Stimulated activated naive B cell treated with anti-CD40 and anti-IgM and Interleukin-4, amounts not matched to agents 10 μg/mL and 1 μg/mL and 100 μg/mL, for 72 hours (primary cell): Measurements from ENCODE around the gene CEACAM1.
"Not testable (repeated sequence)": the region's sequence is repeated elsewhere in the genome, so short reads cannot be mapped to it uniquely, and the experiment has no call there.

Experiments
- ATAC-seq, 2 donors: fragments of 150-1000 bp; cut with Tn5 transposase; replicated peaks; 2 replicates each; pipeline ENCODE4 v1.10.0; 2021; ENCODE audit warnings: moderate library complexity in 1 of 2
- DNase-seq: peaks from one replicate; pipeline ENCODE4 v3.0.0; 2021
- H3K27ac Mint-ChIP-seq: one replicate; pipeline ENCODE4 v1.8.0; 2022; ENCODE audit warnings: mild to moderate bottlenecking, mixed read lengths
- H3K27me3 Mint-ChIP-seq, 2 donors: one replicate each; pipeline ENCODE4 v1.8.0; 2022; ENCODE audit warnings: mixed read lengths in 2 of 2
- H3K36me3 Mint-ChIP-seq, 2 donors: one replicate each; pipeline ENCODE4 v1.8.0; 2022; ENCODE audit warnings: mixed read lengths in 2 of 2, mild to moderate bottlenecking in 1 of 2
- H3K4me1 Mint-ChIP-seq, 2 donors: one replicate each; pipeline ENCODE4 v1.8.0; 2022; ENCODE audit warnings: mixed read lengths in 2 of 2, mild to moderate bottlenecking in 1 of 2
- H3K4me3 Mint-ChIP-seq, 2 donors: one replicate each; pipeline ENCODE4 v1.8.0; 2022; ENCODE audit warnings: mild to moderate bottlenecking in 2 of 2, mixed read lengths in 2 of 2, moderate library complexity in 1 of 2
- H3K9me3 Mint-ChIP-seq, 2 donors: one replicate each; pipeline ENCODE4 v1.8.0; 2022; ENCODE audit warnings: mixed read lengths in 2 of 2, mild to moderate bottlenecking in 1 of 2

Gene CEACAM1

DNA sequence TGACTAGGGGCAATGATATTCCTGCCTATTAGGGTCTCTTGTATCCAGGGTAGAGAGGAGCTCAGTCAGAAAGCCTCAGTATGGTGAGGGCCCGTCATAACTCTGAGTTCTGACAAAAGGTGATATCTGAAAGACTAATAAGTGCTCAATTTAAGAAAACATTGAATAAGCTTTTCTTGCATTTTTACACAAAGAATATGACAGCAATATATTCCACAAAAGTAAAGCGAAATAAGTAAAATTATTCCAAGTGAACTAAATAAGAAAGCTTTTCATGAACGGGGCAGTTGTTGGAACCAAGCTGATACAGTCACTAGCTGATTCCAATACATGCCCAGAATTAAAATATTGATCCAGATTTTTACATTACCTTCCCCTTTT lies 40.5 kb downstream of the CEACAM1 start:
- no peaks in the 10 kb centered on the region for H3K4me1 Mint-ChIP-seq
- no peak overlapping the region for H3K4me3 Mint-ChIP-seq
- no peak overlapping the region for H3K27ac Mint-ChIP-seq
- DNase-seq = no peak
- H3K9me3 Mint-ChIP-seq = no peaks in the 10 kb centered on the region
- no peak for ATAC-seq
- H3K36me3 Mint-ChIP-seq = no peaks in the 10 kb centered on the region
- H3K27me3 Mint-ChIP-seq = peaks cover 0 to 4% of the 10 kb centered on the region in 2 donors

DNA sequence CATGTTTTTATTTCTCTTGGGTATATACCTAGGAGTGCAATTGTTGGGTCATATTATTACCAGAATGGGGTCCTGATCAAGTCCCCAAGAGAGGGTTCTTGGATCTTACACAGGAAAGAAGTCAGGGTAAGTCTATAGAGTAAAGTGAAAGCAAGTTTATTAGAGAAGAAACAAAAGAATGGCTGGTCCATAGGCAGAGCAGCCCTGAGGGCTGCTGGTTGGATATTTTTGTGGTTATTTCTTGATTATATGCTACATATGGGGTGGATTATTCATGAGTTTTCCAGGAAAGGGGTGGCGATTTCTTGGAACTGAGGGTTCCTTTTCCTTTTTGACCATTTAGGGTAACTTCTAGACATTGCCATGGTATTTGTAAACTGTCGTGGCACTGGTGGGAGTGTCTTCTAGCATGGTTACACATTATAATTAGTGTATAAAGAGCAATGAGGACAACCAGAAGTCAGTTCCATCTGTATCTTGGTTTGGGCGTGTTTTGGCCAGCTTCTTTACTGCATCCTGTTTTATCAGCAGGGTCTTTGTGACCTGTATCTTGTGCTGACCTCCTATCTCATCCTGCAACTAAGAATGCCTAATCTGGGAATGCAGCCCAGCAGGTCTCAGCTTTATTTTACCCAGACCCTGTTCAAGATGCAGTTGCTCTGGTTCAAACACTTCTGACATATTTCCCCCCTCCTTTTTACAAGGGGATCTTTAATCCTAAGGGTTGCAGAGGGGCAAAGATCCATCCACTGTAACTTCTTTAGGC lies 41.1 kb downstream of the CEACAM1 start:
- Mint-ChIP-seq H3K36me3 (no peaks in the 10 kb centered on the region), H3K9me3 (no peaks in the 10 kb centered on the region), H3K27ac (no peak overlapping the region), H3K27me3 (peaks cover 0 to 4% of the 10 kb centered on the region in 2 donors), H3K4me1 (no peaks in the 10 kb centered on the region), H3K4me3 (no peak overlapping the region)
- ATAC-seq (no peak), DNase-seq (no peak)

DNA sequence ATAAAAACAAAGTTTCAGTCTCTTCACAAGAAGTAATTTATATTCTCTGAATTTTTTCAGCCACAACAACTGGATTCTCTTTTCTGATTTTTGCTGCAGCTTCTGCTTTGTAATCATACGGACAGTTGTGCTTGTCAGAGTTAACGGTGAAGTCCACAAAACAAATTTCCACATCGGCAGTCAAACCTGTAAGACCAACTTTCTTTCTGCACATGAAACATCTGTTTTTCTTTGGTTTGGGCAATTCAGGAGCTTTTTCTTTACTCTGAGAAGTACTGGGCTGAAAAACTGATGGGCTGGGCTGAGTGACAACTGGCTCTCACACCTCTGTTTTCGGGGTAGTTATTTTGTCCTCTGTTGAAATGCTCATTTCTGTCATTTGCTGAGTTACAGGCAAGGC lies 43.2 kb downstream of the CEACAM1 start:
- not testable (repeated sequence) for H3K4me3 Mint-ChIP-seq, H3K27me3 Mint-ChIP-seq, ATAC-seq, H3K27ac Mint-ChIP-seq, H3K9me3 Mint-ChIP-seq, H3K36me3 Mint-ChIP-seq, DNase-seq
- peaks cover 10 to 19% of the 10 kb centered on the region in 2 donors for H3K4me1 Mint-ChIP-seq

DNA sequence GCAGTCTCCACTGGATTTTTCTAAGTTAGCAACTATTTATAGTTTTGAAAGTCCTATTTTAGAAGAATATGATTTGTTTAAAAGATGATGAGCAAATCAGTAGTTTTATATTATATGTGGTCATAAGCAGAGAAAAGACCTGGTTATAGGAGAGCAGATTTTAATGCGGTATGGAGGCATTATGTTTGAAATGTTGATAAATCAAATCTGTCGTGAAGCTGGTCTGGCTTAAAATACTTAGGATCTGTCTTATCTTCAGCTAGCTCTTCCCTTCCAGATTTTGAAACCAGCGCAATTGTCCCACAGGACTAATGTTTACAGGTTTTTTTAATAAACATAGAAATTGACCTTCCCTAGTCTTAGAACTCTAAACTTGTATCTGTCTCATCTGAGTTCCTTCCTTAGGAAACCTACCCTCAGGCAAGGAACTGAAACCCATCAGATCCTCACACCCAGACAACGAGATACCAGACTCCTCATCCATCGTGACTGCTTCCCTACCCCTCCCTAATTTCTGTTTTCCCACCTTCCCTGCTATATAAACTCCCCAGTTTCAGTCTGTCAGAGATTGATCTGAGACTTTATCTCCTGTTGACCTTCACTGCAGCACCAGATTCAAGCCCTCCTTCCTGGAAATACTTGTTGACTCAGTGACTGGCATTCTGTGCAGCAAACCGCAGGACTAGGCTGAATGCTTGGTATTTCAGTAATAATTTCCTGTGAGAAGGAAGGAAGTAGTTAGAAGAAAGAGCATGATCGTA lies 47.8 kb downstream of the CEACAM1 start:
- H3K4me3 Mint-ChIP-seq = peak overlapping the region in 1 of 2 donors; percentile 2
- H3K9me3 Mint-ChIP-seq = no peaks in the 10 kb centered on the region
- ATAC-seq = peak; percentile 52 to 65
- peaks cover 10 to 19% of the 10 kb centered on the region in 2 donors for H3K4me1 Mint-ChIP-seq
- no peak for DNase-seq
- H3K27me3 Mint-ChIP-seq = peaks cover 0 to 4% of the 10 kb centered on the region in 2 donors
- H3K27ac Mint-ChIP-seq = no peak overlapping the region
- H3K36me3 Mint-ChIP-seq = no peaks in the 10 kb centered on the region

DNA sequence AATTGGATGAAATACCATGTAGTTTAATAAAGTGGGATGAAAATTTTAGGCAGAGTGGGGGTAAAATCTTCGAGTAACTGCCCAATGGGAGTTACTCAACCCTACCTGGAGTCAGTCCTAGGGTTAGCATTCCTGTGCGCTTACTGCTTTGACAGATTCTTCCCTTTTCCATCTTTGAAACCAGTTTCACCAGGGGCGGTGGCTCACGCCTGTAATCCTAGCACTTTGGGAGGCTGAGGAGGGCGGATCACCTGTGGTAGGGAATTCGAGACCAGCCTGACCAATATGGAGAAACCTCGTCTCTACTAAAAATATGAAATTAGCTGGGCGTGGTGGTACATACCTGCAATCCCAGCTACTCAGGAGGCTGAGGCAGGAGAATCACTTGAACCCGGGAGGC lies 48.5 kb downstream of the CEACAM1 start:
- no peak for DNase-seq
- H3K9me3 Mint-ChIP-seq = no peaks in the 10 kb centered on the region
- H3K27ac Mint-ChIP-seq = no peak overlapping the region
- peaks cover 0 to 4% of the 10 kb centered on the region in 2 donors for H3K27me3 Mint-ChIP-seq
- no peak for ATAC-seq
- H3K36me3 Mint-ChIP-seq = no peaks in the 10 kb centered on the region
- no peak overlapping the region for H3K4me3 Mint-ChIP-seq
- peaks cover 10 to 19% of the 10 kb centered on the region in 2 donors for H3K4me1 Mint-ChIP-seq

DNA sequence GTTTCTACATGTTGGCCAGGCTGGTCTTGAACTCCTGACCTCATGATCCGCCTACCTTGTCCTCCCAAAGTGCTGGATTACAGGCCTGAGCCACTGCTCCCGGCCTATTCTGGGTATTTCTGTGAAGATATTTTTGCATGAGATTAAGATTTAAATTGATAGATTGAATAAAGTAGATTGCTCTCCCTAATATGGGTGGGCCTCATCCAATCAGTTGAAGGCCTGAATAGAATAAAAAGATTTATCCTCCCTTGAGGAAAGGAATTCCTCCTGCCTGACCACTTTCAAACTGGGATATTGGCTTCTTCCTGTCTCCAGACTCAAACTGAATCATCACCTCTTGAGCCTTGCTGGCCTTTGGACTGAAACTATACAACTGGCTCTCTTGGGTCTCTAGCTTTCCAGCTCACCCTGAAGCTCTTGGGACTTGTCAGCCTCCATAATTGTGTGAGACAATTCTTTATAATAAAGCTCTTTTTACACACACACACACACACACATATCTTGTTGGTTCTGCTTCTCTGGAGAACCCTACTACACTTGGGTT lies 49.4 kb downstream of the CEACAM1 start:
- Mint-ChIP-seq H3K4me3 (no peak overlapping the region), H3K4me1 (peaks cover 10 to 19% of the 10 kb centered on the region in 2 donors), H3K36me3 (no peaks in the 10 kb centered on the region), H3K27ac (peak overlapping the region; percentile 51), H3K27me3 (peaks cover 0 to 3% of the 10 kb centered on the region in 2 donors), H3K9me3 (no peaks in the 10 kb centered on the region)
- ATAC-seq (no peak), DNase-seq (no peak)

DNA sequence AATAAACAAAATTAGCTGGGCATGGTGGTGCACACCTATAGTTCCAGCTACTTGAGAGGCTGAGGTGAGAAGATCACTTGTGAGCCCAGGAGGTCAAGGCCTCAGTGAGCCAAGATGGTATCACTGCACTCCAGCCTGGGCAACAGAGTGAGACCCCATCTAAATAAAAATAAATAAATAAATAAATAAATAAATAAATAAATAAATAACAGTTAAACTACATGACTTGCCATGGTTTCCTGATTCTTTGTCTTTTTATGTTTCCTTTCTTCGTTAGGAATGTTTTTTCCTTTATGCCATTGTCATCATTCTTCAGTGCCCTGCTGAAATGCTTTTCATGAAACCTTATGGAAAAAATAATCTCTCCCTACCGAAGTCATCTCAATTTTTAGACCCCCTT lies 50.3 kb downstream of the CEACAM1 start:
- H3K9me3 Mint-ChIP-seq = no peaks in the 10 kb centered on the region
- no peaks in the 10 kb centered on the region for H3K36me3 Mint-ChIP-seq
- DNase-seq = no peak
- no peak overlapping the region for H3K27ac Mint-ChIP-seq
- no peak overlapping the region for H3K4me3 Mint-ChIP-seq
- peaks cover 10 to 19% of the 10 kb centered on the region in 2 donors for H3K4me1 Mint-ChIP-seq
- H3K27me3 Mint-ChIP-seq = no peaks in the 10 kb centered on the region
- ATAC-seq = no peak

DNA sequence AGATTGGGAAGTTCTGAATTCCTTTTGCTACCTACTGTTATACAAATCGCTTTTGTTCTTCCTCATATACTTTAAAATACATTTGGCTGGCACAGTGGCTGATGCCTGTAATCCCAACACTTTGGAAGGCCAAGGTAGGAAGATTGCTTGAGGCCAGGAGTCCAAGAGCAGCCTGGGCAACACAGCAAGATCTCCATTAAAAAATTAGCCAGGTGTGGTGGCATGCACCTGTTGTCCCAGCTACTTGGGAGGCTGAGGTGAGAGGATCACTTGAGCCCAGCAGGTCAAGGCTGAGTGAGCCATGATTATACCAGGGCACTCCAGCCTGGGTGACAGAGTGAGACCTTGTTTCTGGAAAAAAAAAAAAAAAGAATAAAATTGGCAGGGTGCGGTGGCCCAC lies 51.2 kb downstream of the CEACAM1 start:
- ATAC-seq = no peak
- no peak overlapping the region for H3K4me3 Mint-ChIP-seq
- H3K27ac Mint-ChIP-seq = no peak overlapping the region

DNA sequence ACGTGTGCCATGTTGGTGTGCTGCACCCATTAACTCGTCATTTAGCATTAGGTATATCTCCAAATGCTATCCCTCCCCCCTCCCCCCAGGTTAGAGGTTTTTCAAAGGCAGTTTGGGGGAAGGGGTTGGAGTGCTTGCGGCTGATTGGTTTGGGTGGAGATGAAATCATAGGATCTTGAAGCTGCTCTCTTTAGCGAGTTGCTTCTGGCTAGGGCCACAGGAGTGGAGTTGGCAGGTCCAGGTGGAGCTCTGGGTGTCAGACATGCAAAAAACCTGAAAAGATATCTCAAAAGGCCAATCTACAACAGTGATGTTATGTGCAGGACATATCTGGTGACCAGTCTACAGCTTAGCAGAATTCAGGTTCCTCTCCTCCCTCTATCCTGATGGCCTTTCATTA lies 52.9 kb downstream of the CEACAM1 start:
- Mint-ChIP-seq H3K4me3 (no peak overlapping the region), H3K27me3 (no peaks in the 10 kb centered on the region), H3K27ac (no peak overlapping the region), H3K9me3 (no peaks in the 10 kb centered on the region), H3K4me1 (peaks cover under 1 to 2% of the 10 kb centered on the region in 2 donors), H3K36me3 (no peaks in the 10 kb centered on the region)
- ATAC-seq (no peak), DNase-seq (no peak)

More for the DNA sequence above, 51.2 kb downstream of the CEACAM1 start:
- no peaks in the 10 kb centered on the region for H3K9me3 Mint-ChIP-seq
- DNase-seq = no peak
- peaks cover 10 to 19% of the 10 kb centered on the region in 2 donors for H3K4me1 Mint-ChIP-seq
- H3K27me3 Mint-ChIP-seq = no peaks in the 10 kb centered on the region
- H3K36me3 Mint-ChIP-seq = no peaks in the 10 kb centered on the region

DNA sequence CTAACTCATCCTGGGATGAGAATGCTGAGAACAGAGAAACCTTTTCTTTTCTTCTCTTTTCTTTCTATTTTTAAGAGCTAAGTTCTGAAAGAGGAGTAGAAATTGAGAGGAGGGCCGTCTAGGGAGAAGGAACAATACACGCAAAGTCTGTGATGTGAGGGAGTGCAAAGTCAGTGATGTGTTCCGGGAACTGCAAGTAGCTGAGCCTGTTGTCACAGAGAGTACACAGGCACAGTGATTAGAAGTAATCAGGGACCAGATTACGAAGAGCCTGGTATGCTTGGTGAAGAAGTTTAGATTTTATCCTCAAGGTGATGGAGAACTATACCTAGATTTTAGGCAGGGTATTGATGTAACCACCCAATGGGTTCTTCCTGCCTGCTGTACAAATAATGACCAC lies 53.5 kb downstream of the CEACAM1 start:
- no peak overlapping the region for H3K27ac Mint-ChIP-seq
- no peak for ATAC-seq
- no peaks in the 10 kb centered on the region for H3K36me3 Mint-ChIP-seq
- H3K4me3 Mint-ChIP-seq = no peak overlapping the region
- DNase-seq = no peak
- H3K27me3 Mint-ChIP-seq = no peaks in the 10 kb centered on the region
- no peaks in the 10 kb centered on the region for H3K9me3 Mint-ChIP-seq
- H3K4me1 Mint-ChIP-seq = peaks cover 2 to 5% of the 10 kb centered on the region in 2 donors

DNA sequence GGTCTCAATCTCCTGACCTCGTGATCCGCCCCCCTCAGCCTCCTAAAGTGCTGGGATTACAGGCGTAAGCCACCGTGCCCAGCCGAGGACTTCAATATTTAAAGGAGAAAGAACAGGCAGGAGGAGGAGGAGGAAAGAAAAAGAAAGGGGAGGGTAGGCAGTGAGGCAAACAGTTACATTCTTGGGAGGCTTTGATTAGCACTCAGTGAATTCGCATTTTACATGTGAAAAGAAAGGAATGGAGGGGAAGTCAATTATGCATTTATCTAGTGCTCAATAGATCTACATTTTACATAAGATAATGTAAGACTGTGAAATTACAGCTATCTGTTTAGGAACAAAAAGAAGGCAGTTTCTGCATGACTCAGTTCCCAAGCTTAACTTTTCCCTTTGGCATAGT lies 54.6 kb downstream of the CEACAM1 start:
- no peak overlapping the region for H3K4me3 Mint-ChIP-seq
- H3K4me1 Mint-ChIP-seq = peaks cover 4 to 9% of the 10 kb centered on the region in 2 donors
- H3K27ac Mint-ChIP-seq = no peak overlapping the region
- H3K27me3 Mint-ChIP-seq = no peaks in the 10 kb centered on the region
- DNase-seq = no peak
- no peaks in the 10 kb centered on the region for H3K9me3 Mint-ChIP-seq
- no peak for ATAC-seq
- no peaks in the 10 kb centered on the region for H3K36me3 Mint-ChIP-seq

DNA sequence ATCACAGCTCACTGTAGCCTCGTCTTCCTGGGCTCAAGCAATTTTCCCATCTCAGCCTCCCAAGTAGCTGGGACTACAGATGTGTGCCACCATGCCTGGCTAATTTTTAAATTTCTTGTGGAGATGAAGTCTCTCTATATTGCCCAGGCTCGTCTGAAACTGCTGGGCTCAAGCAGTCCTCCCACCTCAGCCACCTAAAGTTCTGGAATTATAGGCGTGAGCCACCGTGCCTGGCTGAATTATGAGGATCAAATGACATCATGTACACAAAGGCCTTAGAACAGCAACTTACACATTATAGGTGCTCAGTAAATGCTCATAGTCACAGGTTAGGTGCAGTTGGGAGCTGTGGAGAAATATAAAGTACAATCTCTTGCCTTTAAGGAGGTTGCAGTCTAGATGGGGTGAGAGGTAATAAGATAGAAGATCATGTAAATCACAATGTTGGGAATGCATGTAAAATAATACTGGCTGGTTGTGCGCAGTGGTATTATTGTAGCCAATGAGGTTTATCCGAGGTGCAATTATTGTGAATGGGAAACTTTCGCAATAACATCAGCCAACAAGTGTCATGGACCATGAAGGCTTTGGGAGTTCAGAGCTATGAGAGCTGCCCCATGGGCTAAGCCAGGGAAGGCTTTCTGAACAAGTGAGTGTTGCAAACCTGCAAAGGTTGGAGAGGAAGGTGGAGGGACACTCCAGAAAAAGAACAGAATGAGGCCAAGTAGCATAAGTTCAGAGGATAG lies 55.7 kb downstream of the CEACAM1 start:
- no peak for DNase-seq
- Mint-ChIP-seq H3K27me3 (no peaks in the 10 kb centered on the region), H3K9me3 (no peaks in the 10 kb centered on the region), H3K4me3 (no peak overlapping the region), H3K36me3 (no peaks in the 10 kb centered on the region), H3K4me1 (peaks cover 10 to 16% of the 10 kb centered on the region in 2 donors), H3K27ac (no peak overlapping the region)
- ATAC-seq = no peak

DNA sequence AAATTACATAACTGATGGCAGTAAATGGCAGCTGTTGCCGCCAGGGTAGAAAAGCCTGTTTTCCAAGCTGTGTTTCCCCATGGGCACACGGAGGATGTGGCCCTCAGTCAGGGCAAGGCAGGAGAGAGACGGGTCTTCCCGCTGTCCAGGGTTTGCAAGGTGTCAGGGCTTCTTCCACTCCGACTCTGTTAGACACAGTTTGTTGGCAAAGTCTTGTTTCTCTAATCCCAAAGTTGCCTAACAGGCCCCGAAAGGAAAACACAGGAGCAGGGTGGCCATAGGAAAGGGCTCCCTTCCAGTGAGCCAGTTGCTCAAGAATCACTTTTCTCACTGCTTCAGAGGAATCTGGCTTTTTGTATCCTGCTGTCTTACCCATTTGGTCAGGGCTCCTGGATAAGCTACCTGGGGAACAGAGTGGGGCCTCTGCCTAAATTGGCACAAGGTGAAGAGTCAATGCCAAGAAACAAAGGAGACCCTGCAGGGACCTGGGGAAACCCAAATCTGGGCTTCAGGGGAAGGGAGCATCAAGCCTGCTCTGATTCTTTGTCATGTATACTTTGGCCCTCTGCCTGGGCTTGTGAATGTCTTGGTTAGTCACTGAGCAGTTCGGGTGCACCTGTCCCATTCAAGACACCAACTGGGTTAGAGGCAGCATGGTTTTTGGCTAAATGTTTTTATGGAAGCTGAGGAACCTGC lies 56.6 kb downstream of the CEACAM1 start:
- no peak for DNase-seq
- Mint-ChIP-seq H3K36me3 (no peaks in the 10 kb centered on the region), H3K4me3 (no peak overlapping the region), H3K27ac (no peak overlapping the region), H3K4me1 (peaks cover 18 to 25% of the 10 kb centered on the region in 2 donors), H3K9me3 (no peaks in the 10 kb centered on the region), H3K27me3 (no peaks in the 10 kb centered on the region)
- ATAC-seq = no peak
